HG03571 (cell line): ENCODE results near the gene GALNT15.

Source experiments
- ATAC-seq: cut with Tn5 transposase; IDR thresholded peaks from one replicate; pipeline ENCODE4 v1.9.1; 2021; ENCODE audit not compliant: unreplicated experiment

GALNT15 gene

DNA sequence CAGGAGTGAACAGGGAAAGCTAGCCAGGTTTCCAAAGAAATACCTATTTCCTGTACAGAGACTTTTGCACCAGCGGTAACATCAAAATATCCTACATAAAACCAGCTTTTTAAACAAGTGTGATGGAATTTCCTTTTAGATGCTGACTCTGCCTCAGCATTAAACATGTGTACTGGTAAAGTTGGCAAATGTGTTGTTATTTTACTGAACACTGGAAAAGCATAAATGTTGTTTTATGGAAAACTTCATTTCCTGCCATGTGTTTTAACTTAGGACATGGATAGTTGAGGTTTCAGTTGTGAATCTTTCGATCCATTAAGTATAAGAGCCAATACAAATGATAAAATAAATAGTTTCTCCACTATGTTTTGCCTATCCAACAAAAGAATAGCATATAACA lies 106.2 kb downstream of the GALNT15 start:
- no peak for ATAC-seq
